ENCODE measurements around the gene CD300C.

The CD300C gene

DNA sequence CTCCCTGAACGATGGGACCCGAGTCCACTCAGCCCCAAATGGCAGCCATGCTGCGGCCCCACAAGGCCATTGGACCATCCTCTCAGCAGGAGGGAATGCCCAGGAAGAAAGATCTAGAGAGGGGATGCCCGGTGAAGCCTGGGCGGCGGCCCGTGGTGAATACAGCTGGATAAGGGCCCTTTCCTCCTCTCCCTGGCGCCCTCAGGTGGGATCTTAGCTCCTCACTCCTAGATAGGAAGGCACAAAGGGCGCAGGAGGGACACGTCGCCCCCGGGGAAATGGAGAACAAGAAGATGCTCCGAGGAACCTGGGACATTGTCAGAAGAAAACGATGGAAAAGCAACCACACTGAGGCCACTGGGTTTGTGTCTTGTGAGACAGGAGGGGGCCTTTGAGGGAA, 2.5 kb downstream of the CD300C start:
- DNase-seq: no peak
- WGBS (ENCODE audit: insufficient coverage): 86% methylated on average over 10 of the region's 14 CpGs
- Histone ChIP-seq H3K36me3 (ENCODE audit: control insufficient read depth in 4 of 4, insufficient read depth in 4 of 4, low read length in 3 of 4) (no peaks in the 10 kb centered on the region), H3K4me1 (ENCODE audit: control extremely low read depth in 1 of 4, control insufficient read depth in 4 of 4, insufficient read depth in 4 of 4, low read length in 3 of 4) (peaks cover 0 to 42% (median 24%) of the 10 kb centered on the region in 4 experiments), H3K27ac (ENCODE audit: insufficient read depth in 1 of 2, low read depth in 1 of 2, low read length in 2 of 2, poor library complexity in 1 of 2, severe bottlenecking in 2 of 2) (no peak overlapping the region), H3K4me3 (ENCODE audit: control insufficient read depth in 1 of 7, extremely low read depth in 1 of 7, insufficient read depth in 4 of 7, low read depth in 2 of 7, low read length in 6 of 7) (no peak overlapping the region), H3K27me3 (replicated peaks in 2 of 5; ENCODE audit: control insufficient read depth in 4 of 5, insufficient read depth in 5 of 5, low read length in 4 of 5) (no peaks in the 10 kb centered on the region), H3K9me3 (ENCODE audit: control extremely low read depth in 1 of 5, control insufficient read depth in 4 of 5, insufficient read depth in 2 of 5, low read depth in 1 of 5, low read length in 4 of 5) (no peaks in the 10 kb centered on the region)
- POLR2A ChIA-PET: no interaction called here
- CTCF ChIA-PET: interaction anchor here (1.0 to 1.3 kb wide), 3 partner anchors 60 to 330 kb away, joined by 3 to 4 read pairs (median 3); partner anchors contain the start of gene TTYH2

DNA sequence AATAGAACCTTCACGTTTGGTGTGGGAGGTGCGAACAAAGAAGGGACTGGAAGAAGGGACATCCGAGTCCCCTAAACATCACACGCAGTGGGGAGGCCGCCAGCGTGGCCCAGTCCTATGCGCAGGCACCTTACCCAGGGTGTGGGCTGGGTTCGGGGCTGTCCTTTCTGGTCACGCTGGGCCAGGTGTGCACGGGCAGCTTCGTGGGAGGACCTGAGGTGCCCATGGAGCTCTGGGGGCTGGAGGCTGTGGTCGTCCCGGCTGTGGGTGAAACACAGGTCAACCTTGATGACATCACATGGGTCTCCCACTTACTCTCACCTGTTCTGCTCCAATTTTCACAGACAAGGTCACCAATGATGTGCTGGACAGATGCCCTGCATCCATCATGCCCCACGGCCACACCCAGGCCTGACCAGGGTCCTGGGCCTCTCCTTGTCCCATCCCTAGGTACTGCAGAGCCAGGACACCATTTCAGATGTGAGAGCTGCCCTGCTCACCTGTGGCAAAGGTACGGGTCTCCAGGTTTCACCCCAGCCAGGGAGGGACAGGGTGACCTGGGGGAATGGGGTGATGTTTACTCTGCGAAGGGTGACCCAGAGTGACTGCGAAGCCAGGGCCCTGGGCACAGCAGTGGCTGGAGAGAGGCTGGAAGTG, 3.1 kb downstream of the CD300C start:
- Histone ChIP-seq H3K9me3 (ENCODE audit: control extremely low read depth in 1 of 5, control insufficient read depth in 4 of 5, insufficient read depth in 2 of 5, low read depth in 1 of 5, low read length in 4 of 5) (no peaks in the 10 kb centered on the region), H3K27ac (ENCODE audit: insufficient read depth in 1 of 2, low read depth in 1 of 2, low read length in 2 of 2, poor library complexity in 1 of 2, severe bottlenecking in 2 of 2) (no peak overlapping the region), H3K27me3 (replicated peaks in 2 of 5; ENCODE audit: control insufficient read depth in 4 of 5, insufficient read depth in 5 of 5, low read length in 4 of 5) (no peaks in the 10 kb centered on the region), H3K36me3 (ENCODE audit: control insufficient read depth in 4 of 4, insufficient read depth in 4 of 4, low read length in 3 of 4) (no peaks in the 10 kb centered on the region), H3K4me3 (ENCODE audit: control insufficient read depth in 1 of 7, extremely low read depth in 1 of 7, insufficient read depth in 4 of 7, low read depth in 2 of 7, low read length in 6 of 7) (no peak overlapping the region), H3K4me1 (ENCODE audit: control extremely low read depth in 1 of 4, control insufficient read depth in 4 of 4, insufficient read depth in 4 of 4, low read length in 3 of 4) (peaks cover 0 to 36% (median 21%) of the 10 kb centered on the region in 4 experiments)
- WGBS (ENCODE audit: insufficient coverage): 98% methylated on average over 14 of the region's 17 CpGs
- no peak for DNase-seq
- CTCF ChIA-PET: interaction anchor here (1.0 to 1.8 kb wide), 4 partner anchors 10 to 330 kb away, joined by 3 to 4 read pairs (median 3); partner anchors contain the start of gene TTYH2
- POLR2A ChIA-PET: no interaction called here

DNA sequence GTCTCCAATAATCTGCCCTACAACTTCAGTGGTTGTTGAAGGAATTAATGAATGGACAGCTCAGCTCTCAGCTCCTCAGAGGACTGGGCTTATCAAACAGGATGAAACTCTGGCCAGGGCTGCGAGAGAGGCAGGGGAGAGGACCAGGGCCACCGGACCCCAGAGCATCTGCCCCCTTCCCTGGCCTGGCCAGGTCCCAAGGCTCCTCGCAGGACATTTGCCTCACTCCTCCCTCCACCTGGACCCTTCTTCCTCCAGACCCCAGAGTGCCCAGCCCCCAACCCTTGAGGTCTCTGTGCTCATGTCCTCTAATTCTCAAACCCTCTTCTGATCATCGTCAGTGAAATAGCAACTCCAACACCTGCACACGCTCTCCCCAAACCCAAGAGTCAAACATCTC, 3.7 kb downstream of the CD300C start:
- ChIA-PET CTCF (interaction anchor here (1.0 to 1.8 kb wide), 2 partner anchors 10 to 98 kb away, joined by 3 read pairs; no protein-coding TSS in a partner anchor), POLR2A (no interaction called here)
- Histone ChIP-seq H3K4me1 (ENCODE audit: control extremely low read depth in 1 of 4, control insufficient read depth in 4 of 4, insufficient read depth in 4 of 4, low read length in 3 of 4) (peaks cover 0 to 29% (median 14%) of the 10 kb centered on the region in 4 experiments), H3K27me3 (replicated peaks in 2 of 5; ENCODE audit: control insufficient read depth in 4 of 5, insufficient read depth in 5 of 5, low read length in 4 of 5) (no peaks in the 10 kb centered on the region), H3K36me3 (ENCODE audit: control insufficient read depth in 4 of 4, insufficient read depth in 4 of 4, low read length in 3 of 4) (no peaks in the 10 kb centered on the region), H3K9me3 (ENCODE audit: control extremely low read depth in 1 of 5, control insufficient read depth in 4 of 5, insufficient read depth in 2 of 5, low read depth in 1 of 5, low read length in 4 of 5) (no peaks in the 10 kb centered on the region), H3K4me3 (ENCODE audit: control insufficient read depth in 1 of 7, extremely low read depth in 1 of 7, insufficient read depth in 4 of 7, low read depth in 2 of 7, low read length in 6 of 7) (no peak overlapping the region), H3K27ac (ENCODE audit: insufficient read depth in 1 of 2, low read depth in 1 of 2, low read length in 2 of 2, poor library complexity in 1 of 2, severe bottlenecking in 2 of 2) (no peak overlapping the region)
- DNase-seq: no peak
- 96% methylated on average over 5 of the region's 5 CpGs for WGBS (ENCODE audit: insufficient coverage)

GRCh38 chr17:74541176-74542111, 4.5 kb downstream of the CD300C start:
- DNase-seq: no peak
- H3K27me3 ChIP-seq (replicated peaks in 2 of 5; ENCODE audit: control insufficient read depth in 4 of 5, insufficient read depth in 5 of 5, low read length in 4 of 5): no peaks in the 10 kb centered on the region
- WGBS (ENCODE audit: insufficient coverage): 94% methylated on average over 21 of the region's 23 CpGs
- POLR2A ChIA-PET: no interaction called here
- no peaks in the 10 kb centered on the region for H3K9me3 ChIP-seq (ENCODE audit: control extremely low read depth in 1 of 5, control insufficient read depth in 4 of 5, insufficient read depth in 2 of 5, low read depth in 1 of 5, low read length in 4 of 5)
- H3K27ac ChIP-seq (ENCODE audit: insufficient read depth in 1 of 2, low read depth in 1 of 2, low read length in 2 of 2, poor library complexity in 1 of 2, severe bottlenecking in 2 of 2): no peak overlapping the region
- H3K4me3 ChIP-seq (ENCODE audit: control insufficient read depth in 1 of 7, extremely low read depth in 1 of 7, insufficient read depth in 4 of 7, low read depth in 2 of 7, low read length in 6 of 7): no peak overlapping the region
- H3K36me3 ChIP-seq (ENCODE audit: control insufficient read depth in 4 of 4, insufficient read depth in 4 of 4, low read length in 3 of 4): no peaks in the 10 kb centered on the region
- CTCF ChIA-PET: interaction anchor here (0.9 to 1.8 kb wide), 3 partner anchors 9 to 97 kb away, joined by 3 read pairs; no protein-coding TSS in a partner anchor
- H3K4me1 ChIP-seq (ENCODE audit: control extremely low read depth in 1 of 4, control insufficient read depth in 4 of 4, insufficient read depth in 4 of 4, low read length in 3 of 4): peaks cover 0 to 23% (median 13%) of the 10 kb centered on the region in 4 experiments

- WGBS (ENCODE audit: insufficient coverage): 95% methylated on average over 10 of the region's 10 CpGs
- Histone ChIP-seq H3K27me3 (replicated peaks in 2 of 5; ENCODE audit: control insufficient read depth in 4 of 5, insufficient read depth in 5 of 5, low read length in 4 of 5) (no peaks in the 10 kb centered on the region), H3K4me1 (ENCODE audit: control extremely low read depth in 1 of 4, control insufficient read depth in 4 of 4, insufficient read depth in 4 of 4, low read length in 3 of 4) (peaks cover 0 to 2% (median 1%) of the 10 kb centered on the region in 4 experiments), H3K27ac (ENCODE audit: insufficient read depth in 1 of 2, low read depth in 1 of 2, low read length in 2 of 2, poor library complexity in 1 of 2, severe bottlenecking in 2 of 2) (no peak overlapping the region), H3K4me3 (ENCODE audit: control insufficient read depth in 1 of 7, extremely low read depth in 1 of 7, insufficient read depth in 4 of 7, low read depth in 2 of 7, low read length in 6 of 7) (no peak overlapping the region), H3K36me3 (ENCODE audit: control insufficient read depth in 4 of 4, insufficient read depth in 4 of 4, low read length in 3 of 4) (no peaks in the 10 kb centered on the region), H3K9me3 (ENCODE audit: control extremely low read depth in 1 of 5, control insufficient read depth in 4 of 5, insufficient read depth in 2 of 5, low read depth in 1 of 5, low read length in 4 of 5) (peaks cover 0 to 1% (median 0%) of the 10 kb centered on the region in 5 experiments)
- no peak for DNase-seq
- CTCF ChIA-PET: no interaction called here
- POLR2A ChIA-PET: no interaction called here
Observed at GRCh38 chr17:74539281-74539820, 6.6 kb downstream of the CD300C start.

- H3K27me3 ChIP-seq (replicated peaks in 2 of 5; ENCODE audit: control insufficient read depth in 4 of 5, insufficient read depth in 5 of 5, low read length in 4 of 5): no peaks in the 10 kb centered on the region
- no peaks in the 10 kb centered on the region for H3K36me3 ChIP-seq (ENCODE audit: control insufficient read depth in 4 of 4, insufficient read depth in 4 of 4, low read length in 3 of 4)
- POLR2A ChIA-PET: no interaction called here
- H3K27ac ChIP-seq (ENCODE audit: insufficient read depth in 1 of 2, low read depth in 1 of 2, low read length in 2 of 2, poor library complexity in 1 of 2, severe bottlenecking in 2 of 2): no peak overlapping the region
- CTCF ChIA-PET: interaction anchor here (0.9 to 1.3 kb wide), 3 partner anchors 65 to 170 kb away, joined by 3 read pairs; partner anchors contain the start of gene GPR142
- peaks cover 0 to 3% (median 0%) of the 10 kb centered on the region in 5 experiments for H3K9me3 ChIP-seq (ENCODE audit: control extremely low read depth in 1 of 5, control insufficient read depth in 4 of 5, insufficient read depth in 2 of 5, low read depth in 1 of 5, low read length in 4 of 5)
- no peak overlapping the region for H3K4me3 ChIP-seq (ENCODE audit: control insufficient read depth in 1 of 7, extremely low read depth in 1 of 7, insufficient read depth in 4 of 7, low read depth in 2 of 7, low read length in 6 of 7)
- H3K4me1 ChIP-seq (ENCODE audit: control extremely low read depth in 1 of 4, control insufficient read depth in 4 of 4, insufficient read depth in 4 of 4, low read length in 3 of 4): peaks cover 8 to 15% (median 11%) of the 10 kb centered on the region in 4 experiments
- 91% methylated on average over 1 of the region's 3 CpGs for WGBS (ENCODE audit: insufficient coverage)
- no peak for DNase-seq
Observed at GRCh38 chr17:74536890-74537289, 9.0 kb downstream of the CD300C start.
